Stimulated activated CD4-positive, alpha-beta T cell treated with anti-CD3 and anti-CD28 coated beads, Interleukin-1b, Interleukin-23, amount 100 ng/mL, for 48 hours (primary cell): ENCODE measurements around the gene RP2.
A peak's percentile ranks its signal among the peaks of the same experiment; 100 is the strongest.

Experiments
- DNase-seq: peaks from one replicate; pipeline ENCODE4 v3.0.0-alpha.2; 2020

RP2 gene

DNA sequence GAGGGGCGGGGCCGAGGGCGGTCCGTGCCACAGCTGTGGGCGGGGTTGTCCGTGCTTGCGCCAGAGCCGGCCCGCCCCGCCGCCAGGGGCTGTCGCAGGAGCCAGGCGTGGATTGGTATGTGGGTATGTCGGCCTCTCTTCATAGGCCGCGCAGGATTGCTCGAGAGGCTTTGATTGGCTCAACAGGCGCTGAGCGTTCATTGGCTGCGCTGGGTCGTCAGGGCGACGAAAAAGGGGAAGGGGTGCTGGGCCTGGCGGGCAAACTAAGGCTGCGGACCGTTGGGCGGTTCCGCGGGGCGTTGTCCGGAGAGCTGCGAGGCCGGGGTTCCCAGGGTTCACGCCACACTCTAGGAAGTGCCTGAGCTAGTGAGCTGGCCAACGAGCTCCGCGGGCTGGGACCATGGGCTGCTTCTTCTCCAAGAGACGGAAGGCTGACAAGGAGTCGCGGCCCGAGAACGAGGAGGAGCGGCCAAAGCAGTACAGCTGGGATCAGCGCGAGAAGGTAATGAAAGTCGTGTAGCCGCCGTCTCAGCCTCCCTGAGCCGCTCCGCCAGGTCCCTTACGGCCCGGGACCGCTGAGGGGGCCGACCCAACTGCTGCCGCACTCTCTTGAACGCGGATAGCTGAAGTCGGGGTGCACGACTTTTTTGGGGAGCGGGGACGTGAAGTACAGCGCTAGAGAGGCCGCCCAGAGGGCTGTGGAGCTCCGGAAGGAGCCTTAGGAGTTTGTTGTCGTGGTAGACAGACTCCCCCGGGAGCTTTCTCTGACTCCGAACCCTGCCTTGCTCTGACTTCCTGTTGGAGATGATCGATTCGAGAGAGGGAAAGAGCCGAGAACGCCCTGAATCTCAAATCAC, at the start of gene RP2:
RP2 (plus strand) TSS at position 343 of the 857 bp plus-strand sequence; CDS start at position 401, 58 bp downstream.
- DNase-seq, result peak; percentile 87

DNA sequence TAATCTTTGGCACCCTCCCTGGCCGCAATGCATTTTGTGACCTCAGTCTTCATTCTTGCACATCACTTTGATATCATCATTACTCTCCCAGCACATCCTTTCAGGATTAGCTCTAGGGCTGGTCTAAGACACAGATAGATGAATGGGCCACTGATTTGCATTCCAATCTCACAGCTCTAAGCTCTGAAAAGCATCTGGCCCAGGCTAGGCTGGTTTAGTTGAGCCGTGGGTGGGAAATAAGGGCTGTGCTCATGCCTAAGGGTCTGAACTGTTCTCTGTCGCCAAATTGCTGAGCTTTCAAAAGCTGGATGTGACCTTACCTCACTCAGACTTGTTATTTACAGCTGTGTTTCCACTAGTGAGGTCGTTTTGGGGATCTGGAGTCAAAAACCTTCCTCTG, 47.9 kb upstream of the RP2 start:
- no peak for DNase-seq

DNA sequence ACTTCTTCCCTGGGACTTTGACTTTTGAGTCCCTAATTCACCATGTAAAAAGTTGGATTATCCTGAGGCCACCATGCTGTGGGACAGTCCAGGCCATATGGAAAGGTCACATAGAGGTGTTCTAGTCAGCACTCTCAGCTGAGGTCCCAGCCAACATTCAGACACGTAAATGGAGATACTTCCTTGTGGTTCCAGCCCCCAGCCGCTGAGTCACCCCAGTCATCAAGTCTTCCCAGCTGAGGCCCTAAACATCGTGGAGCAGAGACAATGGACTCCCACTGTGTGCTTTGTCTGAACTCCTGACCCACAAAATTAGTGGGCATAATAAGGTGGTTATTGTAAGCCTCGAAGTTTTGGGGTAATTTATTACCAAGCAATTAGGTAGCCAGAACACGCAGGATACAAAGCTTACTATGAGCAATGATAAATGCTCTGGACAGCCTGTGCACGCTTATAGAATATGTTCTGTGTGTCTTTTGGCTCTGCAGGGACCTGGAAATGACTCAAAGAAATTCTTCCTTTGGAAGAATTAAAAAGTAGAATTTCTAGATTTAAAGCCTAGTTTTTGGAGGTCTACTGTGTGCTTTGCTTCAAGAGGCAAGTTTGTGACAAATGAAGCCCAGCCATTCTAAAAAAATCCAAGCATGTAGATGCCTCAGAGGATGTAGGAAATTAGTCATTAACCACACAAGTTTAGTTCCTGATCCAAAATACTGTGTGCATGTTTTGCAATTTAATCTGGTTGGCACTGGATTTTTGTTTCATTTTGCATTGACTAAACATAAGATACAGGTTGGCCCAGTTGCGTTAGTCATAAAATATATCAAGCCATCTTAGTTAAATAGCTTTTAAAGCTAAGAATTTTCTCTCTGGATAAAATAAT, 44.7 kb upstream of the RP2 start:
- peak; percentile 19 for DNase-seq

DNA sequence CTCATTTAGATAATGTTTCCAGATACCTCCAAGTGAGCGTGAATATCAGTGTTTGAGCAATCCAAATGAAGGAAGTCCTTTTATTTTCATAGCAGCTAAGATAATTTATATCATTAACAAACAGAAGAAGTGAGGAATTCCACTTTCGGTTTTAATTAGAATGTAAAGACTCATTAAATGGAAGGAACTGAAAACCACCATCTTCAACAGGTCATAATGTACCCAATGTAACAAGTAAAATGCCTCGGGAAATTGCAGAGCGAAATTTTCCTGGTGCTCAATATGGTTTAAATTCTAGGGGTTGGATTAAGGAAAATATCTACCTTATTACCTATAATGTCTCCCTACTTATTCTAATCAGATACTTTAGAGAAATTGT, 44.0 kb upstream of the RP2 start:
- no peak for DNase-seq

DNA sequence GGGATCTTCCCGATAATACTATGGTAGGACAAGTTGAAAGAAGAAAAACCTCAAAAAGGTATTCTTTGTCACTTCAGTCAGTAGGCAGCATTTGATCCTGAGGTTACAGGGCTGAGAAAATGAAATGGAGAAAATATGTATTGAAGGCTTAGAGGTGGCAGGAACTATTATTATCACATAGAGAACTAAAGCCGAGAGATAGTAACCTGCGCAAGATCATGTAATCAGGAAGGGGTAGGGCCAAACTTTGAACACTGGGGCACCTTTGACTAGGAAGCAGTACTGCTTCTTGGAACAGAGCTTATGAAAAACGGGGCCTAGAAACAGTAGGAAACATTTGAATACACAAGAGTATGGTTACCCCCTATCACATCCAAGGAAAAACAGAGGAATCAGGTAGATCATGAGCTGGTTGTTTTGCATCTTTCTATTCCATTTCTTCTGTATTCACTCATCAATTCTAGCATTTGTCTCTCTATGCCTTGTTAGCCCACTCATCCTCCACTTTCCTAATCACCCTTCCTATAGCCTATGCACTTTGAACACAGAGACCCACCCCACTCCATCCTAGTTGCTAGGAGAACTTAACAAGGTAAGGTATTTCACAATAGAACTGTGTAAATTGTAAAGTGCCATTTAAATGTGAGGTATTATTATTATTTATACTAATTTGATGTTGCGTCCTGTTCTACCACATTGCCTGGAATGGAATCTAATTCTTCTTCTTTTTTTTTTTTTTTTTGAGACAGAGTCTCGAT, 43.3 kb upstream of the RP2 start:
- DNase-seq, result no peak

DNA sequence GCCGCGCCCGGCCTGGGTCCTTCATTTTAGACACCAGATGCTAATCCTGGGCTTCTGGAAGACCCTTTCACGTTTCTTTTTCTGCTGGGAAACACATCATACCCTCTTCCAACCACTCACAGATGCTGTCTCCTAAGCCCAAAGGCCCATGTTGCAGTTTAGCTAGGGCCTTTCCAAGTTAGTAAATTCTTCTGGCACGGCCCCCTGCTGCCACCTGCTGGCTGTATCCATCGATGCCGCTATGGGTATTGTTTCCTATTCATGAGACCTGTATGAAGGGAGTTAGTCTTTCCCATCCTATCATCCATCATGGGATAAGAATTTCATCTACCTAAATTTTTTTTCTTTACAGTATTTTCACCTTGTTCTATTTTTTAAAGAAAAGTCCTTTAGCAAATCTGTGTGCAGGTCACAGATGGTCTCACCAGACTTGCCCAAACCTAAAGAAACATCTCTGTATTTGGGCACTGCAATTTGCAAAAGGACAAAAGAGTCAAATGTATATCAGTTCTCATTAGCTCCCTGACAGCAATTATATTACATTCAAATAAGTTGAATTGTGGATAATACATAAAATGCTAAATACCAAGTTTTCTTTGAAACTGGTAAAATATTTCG, 40.2 kb upstream of the RP2 start:
- peak; percentile 64 for DNase-seq

DNA sequence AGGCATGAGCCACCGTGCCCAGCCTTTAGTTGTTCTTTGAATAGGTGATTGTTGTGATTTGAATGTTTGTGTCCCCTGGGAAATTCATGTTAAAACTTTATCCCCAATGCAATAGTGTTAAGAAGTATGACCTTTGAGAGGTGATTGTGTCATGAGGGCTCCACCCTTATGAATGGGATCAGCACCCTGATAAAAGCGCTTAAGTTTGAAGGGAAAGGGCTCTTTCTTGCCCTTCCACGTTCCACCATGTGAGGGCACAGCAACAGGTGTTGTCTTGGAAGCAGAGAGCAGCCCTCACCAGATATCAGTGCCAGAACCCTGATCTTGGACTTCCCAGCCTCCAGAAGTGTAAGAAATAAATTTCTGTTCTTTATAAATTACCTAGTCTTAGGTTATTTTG, 33.7 kb upstream of the RP2 start:
- no peak for DNase-seq

DNA sequence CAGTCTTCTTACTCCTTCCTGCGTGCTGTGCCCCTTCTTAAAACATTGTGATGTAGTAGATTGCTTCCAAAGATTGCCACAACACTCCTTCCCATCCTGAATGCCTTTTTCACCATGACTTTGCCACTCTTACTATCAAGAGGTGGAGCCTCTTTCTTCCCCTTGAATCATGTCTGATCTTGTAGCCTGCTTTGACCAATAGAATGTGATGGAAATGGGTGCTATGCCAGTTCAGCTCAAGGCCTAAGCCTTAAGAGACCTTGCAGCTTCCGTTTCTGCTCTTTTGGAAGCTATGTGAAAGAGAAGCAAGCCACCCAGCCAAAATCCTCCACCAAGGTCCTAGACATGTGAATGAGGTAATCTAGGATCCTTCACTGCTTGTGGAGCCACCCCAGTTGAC, 31.6 kb upstream of the RP2 start:
- DNase-seq, result no peak

DNA sequence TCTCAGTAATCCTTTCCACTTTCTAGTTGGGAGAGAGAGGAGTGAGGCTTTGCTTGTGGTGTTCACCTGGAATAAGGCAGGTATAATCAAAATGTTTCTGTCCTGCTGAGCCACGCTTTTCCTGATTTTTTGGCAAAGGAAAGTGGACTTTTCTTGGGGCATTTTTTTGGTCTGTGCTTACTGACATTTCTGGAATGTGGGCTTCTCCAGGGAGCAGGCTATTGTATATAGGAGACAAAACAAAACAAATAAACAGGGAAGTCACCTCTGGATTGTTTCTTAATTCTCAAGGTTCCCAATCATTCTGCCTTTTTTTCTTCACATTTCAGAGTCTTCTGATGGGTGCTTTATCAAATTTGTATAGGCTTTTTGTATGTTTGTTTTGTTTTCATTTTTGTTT, 25.7 kb upstream of the RP2 start:
- no peak for DNase-seq

DNA sequence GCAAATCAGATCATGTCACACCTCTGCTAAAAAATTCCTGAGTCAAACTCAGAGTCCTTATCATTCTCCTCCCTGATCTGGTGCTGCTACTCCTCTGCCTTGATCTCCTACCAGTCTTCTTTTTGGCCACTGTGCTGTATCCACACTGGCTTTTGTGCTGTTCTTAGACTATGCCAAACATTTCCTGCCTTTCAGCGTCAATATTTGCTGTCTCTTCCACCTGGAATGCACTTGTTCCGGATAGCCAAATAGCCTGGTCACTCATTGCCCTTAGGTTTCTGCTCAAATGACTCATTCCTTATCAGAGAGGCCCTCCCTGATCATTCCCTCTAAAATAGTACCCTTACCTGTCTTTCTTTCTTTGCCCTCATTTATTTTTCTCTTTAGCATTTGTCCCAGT, 24.4 kb upstream of the RP2 start:
- no peak for DNase-seq

DNA sequence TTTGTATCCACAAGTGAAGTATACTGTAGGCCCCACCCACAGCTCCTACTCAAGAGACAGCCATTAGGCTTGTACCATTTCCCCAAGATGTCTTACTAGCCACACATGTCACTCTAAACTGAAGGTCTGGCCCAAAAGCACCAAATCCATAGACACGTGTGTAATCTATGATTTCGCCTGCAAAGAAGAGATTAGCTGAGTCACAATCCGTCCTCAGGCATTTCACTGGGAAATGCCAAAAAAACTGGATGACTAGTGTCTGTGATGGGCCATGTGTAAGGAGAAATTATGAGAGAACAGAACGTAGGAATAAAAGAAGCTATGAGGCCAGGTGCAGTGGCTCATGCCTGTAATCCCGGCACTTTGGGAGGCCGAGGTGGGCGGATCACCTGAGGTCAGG, 21.9 kb upstream of the RP2 start:
- DNase-seq, result no peak

DNA sequence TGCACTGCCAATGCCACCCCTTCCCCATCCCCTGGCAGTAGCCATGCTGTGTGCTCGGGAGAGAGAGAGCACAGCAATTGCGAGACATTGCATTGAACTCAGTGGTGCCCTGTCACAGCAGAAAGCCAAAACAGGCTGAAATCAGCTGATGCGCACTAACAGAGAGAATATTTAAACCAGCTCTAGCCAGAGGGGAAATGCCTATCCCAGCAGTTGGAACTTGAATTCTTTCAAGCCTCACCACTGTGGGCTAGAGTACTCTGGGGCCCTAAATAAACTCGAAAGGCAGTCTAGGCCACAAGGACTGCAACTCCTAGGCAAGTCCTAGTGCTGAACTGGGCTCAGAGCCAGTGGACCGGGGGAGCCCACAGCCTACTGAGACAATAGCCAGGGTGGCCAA, 17.7 kb upstream of the RP2 start:
- DNase-seq, result no peak

DNA sequence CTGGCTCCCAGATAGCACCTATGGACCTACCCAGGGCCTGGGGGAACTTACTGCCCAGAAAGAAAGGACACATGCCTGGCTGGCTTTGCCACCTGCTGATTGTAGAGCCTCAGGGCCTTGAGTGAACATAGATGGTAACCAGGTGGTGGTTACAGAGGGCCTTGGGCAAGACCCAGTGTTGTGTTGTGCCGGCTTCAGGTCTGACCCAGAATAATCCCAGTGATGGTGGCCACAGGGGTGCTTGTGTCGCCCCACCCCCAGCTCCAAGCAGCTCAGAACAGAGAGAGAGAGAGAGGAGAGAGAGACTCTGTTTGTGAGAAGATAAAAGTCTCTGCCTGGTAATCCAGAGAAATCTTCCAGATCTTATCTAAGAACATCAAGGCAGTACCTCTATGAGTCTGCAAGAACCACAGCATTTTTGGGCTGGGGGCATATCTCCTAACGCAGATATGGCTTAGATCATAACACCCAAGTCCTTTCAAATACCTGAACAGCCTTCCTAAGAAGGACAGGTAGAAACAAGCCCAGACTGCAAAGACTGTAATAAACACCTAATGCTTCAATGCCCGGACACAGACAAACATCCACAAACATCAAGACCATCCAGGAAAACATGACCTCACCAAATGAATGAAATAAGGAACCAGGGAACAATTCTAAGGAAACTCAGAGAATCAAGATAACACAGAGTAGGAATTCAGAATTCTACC, 16.3 kb upstream of the RP2 start:
- DNase-seq, result no peak

DNA sequence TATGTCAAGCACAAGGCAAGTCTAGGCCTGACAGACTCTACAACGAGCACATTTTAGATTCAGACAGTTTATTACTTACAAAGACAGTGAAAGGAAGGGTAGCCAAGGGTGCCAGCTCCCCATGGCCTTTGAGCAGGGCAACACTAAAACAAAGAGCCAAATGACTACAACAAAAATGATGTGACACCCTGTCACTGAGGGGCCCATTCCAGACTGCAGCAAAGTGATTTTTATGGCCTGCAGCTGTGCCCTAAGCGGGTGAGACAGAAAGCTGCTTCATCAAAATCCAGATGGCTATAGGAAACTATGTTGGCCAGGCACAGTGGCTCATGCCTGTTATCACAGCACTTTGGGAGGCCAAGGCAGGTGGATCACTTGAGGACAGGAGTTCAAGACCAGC, 13.4 kb upstream of the RP2 start:
- no peak for DNase-seq

DNA sequence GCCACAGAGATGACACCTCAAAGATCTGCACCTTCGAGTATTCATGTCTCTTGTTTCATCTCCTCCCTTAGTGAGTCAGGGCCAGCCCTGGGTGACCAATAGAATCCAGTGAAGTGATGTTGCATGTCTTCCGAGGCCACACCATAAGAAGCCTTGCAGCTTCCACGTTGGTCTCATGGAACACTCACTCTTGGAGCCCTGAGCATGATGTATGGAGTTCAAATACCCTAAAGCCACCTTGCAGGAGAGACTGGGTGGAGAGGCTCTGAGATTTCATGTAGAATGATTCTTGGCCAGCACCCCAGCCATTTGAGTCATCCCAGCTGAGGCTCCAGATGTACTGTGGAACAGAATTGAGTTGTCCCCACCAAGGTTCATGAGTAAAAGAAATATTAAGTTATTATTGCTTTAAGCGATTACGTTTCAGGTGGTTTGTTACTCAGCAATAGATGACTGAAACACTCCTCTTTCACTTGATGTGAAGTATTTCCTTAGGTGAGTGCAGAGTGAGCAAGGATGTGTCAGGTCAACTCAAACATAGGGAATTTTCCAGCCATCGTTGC, 5.0 kb upstream of the RP2 start:
- peak; percentile 20 for DNase-seq

DNA sequence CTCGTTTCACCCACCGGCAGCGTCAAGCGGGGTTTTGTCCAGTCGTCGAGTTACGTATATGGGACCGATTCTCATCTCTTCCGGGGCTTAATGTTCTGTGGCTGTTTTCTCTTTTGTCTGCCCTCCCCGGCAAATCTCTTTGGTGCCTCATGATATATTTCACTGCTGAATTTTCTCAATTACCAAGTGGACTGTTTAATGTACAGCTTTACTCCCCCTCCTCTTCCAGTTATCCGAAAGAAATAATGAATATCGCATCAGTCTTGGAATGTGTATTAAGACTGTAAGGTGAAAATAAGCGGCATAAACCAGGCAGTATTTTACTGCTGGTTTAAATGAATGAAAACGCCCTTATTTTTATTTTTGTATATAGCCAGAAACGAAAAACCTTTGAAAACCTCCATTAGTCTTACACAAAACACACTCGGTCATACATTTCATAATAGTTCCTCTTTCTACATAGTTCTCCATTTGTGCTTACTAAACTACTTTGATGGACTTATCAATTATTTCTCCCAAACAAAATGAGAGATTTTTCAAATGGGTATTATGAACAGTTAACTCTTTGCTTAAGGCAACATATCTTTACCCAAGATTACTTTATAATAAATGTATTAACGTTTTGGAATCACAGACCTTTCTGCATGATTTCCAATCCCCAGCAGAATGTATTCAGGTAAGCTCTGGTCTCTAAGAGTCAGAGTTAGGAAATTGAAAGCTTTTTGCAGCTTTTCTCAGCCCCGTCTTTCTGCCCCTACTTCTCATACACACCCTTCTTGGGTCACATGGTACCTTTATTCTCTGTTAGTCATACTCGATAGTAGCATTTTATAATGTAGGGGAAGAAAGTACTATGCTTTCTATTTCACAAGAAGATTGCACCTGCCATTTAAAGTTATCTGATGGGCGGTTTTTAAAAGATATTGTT, 979 bp downstream of the RP2 start:
- no peak for DNase-seq

DNA sequence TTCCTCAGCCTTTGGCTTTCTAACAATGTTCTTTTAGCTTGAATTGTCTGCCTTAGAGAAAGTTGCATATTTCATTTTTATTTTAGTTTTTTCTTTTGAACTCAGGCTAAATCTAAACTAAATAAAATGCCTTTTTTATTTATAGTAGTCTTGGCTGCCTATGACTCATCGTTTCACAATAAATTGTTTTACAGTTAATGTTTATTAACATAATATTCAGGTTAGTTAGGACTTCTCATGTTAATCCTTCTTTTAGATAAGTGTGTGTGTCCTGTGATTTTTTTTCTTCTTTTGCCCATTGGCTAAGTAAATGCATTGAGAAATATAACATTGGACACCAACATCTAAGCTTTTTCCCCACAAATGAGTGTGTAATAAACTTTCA, 1.6 kb downstream of the RP2 start:
- DNase-seq, result no peak

DNA sequence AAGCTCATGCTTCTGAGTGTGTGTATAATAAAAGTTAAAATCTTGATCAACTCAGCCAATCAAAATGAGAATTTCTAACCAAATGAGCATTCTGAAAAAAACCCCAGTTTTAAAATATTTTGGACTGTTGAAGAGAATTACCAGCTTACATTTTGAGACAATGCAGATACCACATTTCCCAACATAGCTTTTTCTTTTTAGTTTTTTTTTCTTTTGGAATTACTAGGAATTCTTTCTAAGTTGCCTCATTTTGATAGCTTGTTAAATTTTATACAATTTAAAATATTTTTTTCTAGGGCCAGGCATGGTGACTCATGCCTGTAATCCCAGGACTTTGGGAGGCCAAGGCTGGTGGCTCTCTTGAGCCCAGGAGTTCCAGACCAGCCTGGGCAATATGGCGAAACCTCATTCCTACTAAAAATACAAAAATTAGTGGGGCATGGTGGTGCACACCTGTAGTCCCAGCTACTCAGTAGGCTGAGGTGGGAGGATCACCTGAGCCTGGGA, 2.2 kb downstream of the RP2 start:
- DNase-seq, result no peak

DNA sequence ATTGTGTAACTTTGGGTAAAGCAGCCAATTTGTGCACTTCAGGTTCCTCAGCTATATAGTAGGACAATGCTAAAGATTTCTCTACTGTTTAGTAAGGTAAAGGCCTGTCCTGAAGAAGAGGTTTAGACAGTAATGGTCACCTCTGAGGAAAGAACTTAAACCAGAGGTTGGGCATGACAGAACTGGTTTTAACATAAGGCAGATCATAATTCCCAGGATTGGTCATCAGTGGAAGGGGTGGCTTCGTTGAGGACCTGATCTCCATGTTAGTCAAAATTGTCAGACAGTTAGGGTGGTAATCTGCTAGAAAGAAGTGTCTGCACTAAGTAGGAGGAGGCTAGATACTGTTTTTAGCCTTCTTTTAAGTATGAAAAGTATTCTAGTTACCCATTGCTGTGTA, 4.1 kb downstream of the RP2 start:
- no peak for DNase-seq

DNA sequence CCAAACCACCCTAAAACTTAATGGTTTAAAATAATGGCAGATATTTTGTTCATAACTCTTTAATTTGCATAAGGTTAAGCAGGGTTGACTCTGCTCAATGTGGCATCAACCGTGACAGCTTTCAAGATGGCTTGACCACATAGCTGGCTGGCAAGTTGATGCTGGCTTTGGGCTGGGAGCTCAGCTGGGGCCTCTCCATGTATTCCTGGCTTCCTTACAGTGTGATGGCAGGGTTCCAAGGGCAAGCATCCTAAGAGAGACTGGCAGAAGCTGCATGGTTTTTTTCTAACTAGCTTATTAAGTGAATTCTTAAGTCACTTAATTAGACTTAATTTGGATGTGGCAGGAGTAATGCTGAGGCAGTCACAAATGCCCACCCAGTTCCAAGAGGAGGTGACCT, 4.5 kb downstream of the RP2 start:
- DNase-seq, result no peak

DNA sequence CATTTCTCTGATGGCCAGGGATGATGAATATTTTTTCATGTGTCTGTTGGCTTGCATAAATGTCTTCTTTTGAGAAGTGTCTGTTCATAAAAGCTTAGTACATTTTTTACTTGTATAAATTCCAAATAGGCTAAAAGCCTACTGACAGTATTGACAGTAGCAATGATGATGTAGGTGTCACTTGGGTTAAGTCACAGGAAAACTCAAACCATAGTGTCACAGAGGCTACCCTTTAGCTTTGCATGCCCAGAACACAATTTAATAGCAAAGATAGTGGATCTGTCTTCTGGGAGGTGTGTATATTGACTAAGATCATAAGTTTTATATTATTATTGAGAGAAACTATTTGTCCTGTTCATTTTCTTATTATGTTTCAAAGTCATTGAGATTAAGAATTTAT, 8.1 kb downstream of the RP2 start:
- no peak for DNase-seq
